Ishikawa (cell line): Measurements from ENCODE around the gene ANKRD33.

Source experiments
- CEBPB ChIP-seq: IDR thresholded peaks from 2 replicates; pipeline ENCODE4 v1.6.1; 2012
- CREB1 ChIP-seq: IDR thresholded peaks from 2 replicates; pipeline ENCODE4 v1.6.1; 2012; ENCODE audit warnings: low read depth
- EGR1 ChIP-seq: IDR thresholded peaks from 2 replicates; pipeline ENCODE4 v1.6.1; 2012
- EP300 ChIP-seq: IDR thresholded peaks from 2 replicates; pipeline ENCODE4 v1.6.1; 2012; ENCODE audit warnings: borderline replicate concordance
- FOXM1 ChIP-seq: IDR thresholded peaks from 2 replicates; pipeline ENCODE4 v1.6.1; 2012; ENCODE audit warnings: low read depth, borderline replicate concordance
- NFIC ChIP-seq: IDR thresholded peaks from 2 replicates; pipeline ENCODE4 v1.6.1; 2012
- RAD21 ChIP-seq: IDR thresholded peaks from 2 replicates; pipeline ENCODE4 v1.6.1; 2012; ENCODE audit warnings: low read depth
- TAF1 ChIP-seq: IDR thresholded peaks from 2 replicates; pipeline ENCODE4 v1.6.1; 2012; ENCODE audit warnings: low read depth, mild to moderate bottlenecking
- TCF12 ChIP-seq: IDR thresholded peaks from 2 replicates; pipeline ENCODE4 v1.6.1; 2012; ENCODE audit warnings: low read depth
- TEAD4 ChIP-seq: IDR thresholded peaks from 2 replicates; pipeline ENCODE4 v1.6.1; 2012
- YY1 ChIP-seq: IDR thresholded peaks from 2 replicates; pipeline ENCODE4 v1.6.1; 2012; ENCODE audit warnings: low read depth
- ZBTB7A ChIP-seq: IDR thresholded peaks from 2 replicates; pipeline ENCODE4 v1.6.1; 2012; ENCODE audit warnings: low read depth
- TF ChIP-seq, protein P1 (sequence below): IDR thresholded peaks from 2 replicates; pipeline ENCODE4 v1.6.1; 2012; ENCODE audit warnings: low read depth, mild to moderate bottlenecking
- TF ChIP-seq, protein P2 (sequence below): IDR thresholded peaks from 2 replicates; pipeline ENCODE4 v1.6.1; 2012
- TF ChIP-seq, protein P3 (sequence below): IDR thresholded peaks from 2 replicates; pipeline ENCODE4 v1.6.1; 2012

The ANKRD33 gene

DNA sequence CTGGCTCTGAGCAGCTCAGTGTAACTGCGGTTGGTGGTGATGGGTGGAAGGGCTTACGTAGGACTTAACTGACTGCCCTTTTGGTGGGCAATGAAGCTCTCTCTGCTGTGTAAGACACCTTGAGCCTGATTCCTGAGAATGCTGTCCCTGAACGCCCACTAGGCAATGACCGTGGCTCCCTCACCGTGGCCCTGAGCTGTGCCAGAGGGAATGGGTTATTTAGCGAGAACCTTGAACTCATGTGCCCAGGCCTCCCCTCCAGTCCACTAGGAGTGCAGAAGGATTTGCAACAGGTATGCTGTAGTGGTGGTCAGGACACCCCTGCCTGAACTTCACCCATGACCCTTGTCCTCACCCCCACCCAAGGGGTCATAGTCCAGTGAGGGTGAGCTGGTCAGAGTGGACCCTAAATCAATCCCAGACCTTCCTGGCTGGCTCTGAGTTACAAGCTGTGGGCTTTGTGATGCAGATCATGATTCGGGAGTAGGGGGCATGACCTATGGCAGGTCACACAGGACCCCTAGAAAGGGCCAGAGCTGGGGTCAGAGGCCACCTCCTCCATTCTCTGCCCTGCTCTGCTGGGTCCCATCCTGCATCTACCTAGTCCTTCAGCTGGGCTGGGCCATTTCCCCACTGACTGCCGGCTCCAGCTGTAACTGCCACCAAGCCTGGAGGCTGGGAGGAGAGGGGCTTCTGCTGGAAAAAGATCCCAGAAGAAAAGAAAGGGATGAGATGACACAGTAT lies 14.5 kb upstream of the ANKRD33 start:
- TF ChIP-seq, protein P1, sequence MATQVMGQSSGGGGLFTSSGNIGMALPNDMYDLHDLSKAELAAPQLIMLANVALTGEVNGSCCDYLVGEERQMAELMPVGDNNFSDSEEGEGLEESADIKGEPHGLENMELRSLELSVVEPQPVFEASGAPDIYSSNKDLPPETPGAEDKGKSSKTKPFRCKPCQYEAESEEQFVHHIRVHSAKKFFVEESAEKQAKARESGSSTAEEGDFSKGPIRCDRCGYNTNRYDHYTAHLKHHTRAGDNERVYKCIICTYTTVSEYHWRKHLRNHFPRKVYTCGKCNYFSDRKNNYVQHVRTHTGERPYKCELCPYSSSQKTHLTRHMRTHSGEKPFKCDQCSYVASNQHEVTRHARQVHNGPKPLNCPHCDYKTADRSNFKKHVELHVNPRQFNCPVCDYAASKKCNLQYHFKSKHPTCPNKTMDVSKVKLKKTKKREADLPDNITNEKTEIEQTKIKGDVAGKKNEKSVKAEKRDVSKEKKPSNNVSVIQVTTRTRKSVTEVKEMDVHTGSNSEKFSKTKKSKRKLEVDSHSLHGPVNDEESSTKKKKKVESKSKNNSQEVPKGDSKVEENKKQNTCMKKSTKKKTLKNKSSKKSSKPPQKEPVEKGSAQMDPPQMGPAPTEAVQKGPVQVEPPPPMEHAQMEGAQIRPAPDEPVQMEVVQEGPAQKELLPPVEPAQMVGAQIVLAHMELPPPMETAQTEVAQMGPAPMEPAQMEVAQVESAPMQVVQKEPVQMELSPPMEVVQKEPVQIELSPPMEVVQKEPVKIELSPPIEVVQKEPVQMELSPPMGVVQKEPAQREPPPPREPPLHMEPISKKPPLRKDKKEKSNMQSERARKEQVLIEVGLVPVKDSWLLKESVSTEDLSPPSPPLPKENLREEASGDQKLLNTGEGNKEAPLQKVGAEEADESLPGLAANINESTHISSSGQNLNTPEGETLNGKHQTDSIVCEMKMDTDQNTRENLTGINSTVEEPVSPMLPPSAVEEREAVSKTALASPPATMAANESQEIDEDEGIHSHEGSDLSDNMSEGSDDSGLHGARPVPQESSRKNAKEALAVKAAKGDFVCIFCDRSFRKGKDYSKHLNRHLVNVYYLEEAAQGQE = no peak
- TF ChIP-seq CREB1 (no peak), CEBPB (no peak), EP300 (no peak), TEAD4 (no peak), NFIC (no peak), FOXM1 (no peak), TAF1 (no peak), TCF12 (no peak), YY1 (no peak), EGR1 (no peak), ZBTB7A (no peak), RAD21 (no peak)
- TF ChIP-seq, protein P2, sequence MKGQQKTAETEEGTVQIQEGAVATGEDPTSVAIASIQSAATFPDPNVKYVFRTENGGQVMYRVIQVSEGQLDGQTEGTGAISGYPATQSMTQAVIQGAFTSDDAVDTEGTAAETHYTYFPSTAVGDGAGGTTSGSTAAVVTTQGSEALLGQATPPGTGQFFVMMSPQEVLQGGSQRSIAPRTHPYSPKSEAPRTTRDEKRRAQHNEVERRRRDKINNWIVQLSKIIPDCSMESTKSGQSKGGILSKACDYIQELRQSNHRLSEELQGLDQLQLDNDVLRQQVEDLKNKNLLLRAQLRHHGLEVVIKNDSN = no peak
- TF ChIP-seq, protein P3, sequence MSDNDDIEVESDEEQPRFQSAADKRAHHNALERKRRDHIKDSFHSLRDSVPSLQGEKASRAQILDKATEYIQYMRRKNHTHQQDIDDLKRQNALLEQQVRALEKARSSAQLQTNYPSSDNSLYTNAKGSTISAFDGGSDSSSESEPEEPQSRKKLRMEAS = no peak

DNA sequence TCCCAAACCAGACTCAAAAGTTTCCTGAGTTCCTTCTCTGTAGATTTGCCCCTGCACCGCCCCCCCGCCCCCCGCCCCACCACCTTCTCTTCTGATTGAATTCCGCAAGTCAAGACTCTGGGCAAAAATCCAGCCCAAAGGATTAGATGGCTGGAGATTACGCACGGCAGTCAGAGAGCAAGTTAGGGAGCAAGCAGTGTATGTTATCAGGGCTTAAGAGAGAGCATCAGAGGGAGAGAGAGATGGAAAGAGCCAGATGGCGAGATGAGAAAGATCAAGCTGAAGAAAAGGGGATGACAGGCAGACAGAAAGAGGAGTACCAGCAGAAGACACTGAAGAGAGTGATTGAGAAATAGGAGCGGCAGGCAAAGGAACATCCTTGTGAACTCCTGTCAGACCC lies 13.9 kb upstream of the ANKRD33 start:
- TF ChIP-seq ZBTB7A (no peak), YY1 (no peak), FOXM1 (no peak), CEBPB (no peak)

DNA sequence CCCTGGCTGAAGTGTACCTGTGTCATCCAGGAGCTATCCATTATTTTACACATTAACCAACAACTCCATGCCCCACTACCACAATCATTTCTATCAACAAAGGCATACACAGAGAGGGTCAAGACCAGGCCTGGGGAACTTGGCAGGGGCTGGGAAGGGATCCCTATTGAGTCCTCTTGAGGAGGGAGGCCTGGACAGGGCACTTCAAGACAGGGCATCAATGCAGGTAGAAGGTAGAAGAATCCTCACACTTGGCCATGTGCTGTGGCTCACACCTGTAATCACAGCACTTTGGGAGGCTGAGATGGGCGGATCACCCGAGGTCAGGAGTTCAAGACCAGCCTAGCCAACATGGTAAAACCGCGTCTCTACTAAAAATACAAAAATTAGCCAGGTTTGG lies 13.4 kb upstream of the ANKRD33 start:
- TF ChIP-seq FOXM1 = no peak
- TF ChIP-seq, protein P1 = no peak
- no peak for TF ChIP-seq TEAD4
- TF ChIP-seq, protein P2 = no peak
- TF ChIP-seq EGR1 = no peak
- TF ChIP-seq YY1 = no peak
- TF ChIP-seq ZBTB7A = no peak
- TF ChIP-seq, protein P3 = no peak
- TF ChIP-seq TAF1 = no peak
- TF ChIP-seq EP300 = no peak
- TF ChIP-seq CREB1 = no peak
- no peak for TF ChIP-seq RAD21
- TF ChIP-seq NFIC = no peak

DNA sequence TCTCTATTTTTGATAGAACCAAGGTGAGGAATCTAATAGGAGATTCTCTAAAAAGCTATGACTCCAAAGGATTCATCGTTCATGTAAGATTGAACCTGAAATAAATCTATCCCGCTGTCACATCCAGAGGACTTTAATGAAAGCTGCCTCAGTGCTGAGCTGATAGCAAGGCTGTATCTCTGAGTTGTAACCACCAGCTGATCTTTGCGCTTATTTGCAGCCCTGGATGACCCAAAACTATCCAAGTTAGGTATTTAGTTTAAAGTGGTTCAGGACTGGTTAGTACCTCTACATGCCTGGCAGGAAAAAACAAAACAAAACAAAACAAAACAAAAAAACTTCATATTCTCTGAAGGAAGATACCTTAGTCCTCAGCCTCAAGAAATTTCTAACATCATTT lies 8.8 kb upstream of the ANKRD33 start:
- no peak for TF ChIP-seq CEBPB
- no peak for TF ChIP-seq NFIC
- no peak for TF ChIP-seq CREB1
- TF ChIP-seq ZBTB7A = no peak
- no peak for TF ChIP-seq TCF12
- TF ChIP-seq YY1 = no peak
- TF ChIP-seq FOXM1 = no peak
- no peak for TF ChIP-seq TAF1
- no peak for TF ChIP-seq EP300
- TF ChIP-seq EGR1 = no peak
- TF ChIP-seq RAD21 = no peak
- TF ChIP-seq, protein P3 = no peak
- TF ChIP-seq, protein P2 = no peak

DNA sequence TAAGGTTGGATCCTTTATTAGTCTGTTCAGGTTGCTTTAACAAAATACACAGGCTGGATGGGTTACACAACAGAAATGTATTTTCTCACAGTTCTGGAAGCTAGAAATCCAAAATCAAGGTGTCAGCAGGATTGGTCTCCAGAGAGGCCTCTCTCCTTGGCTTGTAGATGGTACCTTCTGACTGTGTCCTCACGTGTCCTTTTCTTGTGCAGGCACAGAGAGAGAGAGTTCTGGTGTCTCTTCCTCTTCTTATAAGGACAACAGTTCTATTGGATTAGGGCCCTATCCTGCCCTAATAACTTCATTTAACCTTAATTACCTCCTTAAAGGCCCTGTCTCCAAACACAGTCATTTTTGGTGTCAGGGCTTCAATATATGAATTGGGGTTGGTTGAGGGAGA lies 4.6 kb upstream of the ANKRD33 start:
- TF ChIP-seq, protein P1 = no peak
- TF ChIP-seq TAF1 (no peak), ZBTB7A (no peak), EP300 (no peak)
- TF ChIP-seq, protein P2 = no peak
- TF ChIP-seq, protein P3 = no peak
